ENCODE measurements around the gene BNC2. TPM values are rescaled to one million over a fixed set of nuclear protein-coding genes. Genes with fewer than 3 reads are reported as not detected.

The BNC2 gene
- total and polyA plus RNA-seq, 2 of the 4 experiments (the other 2 are of a cell fraction), result 15.5 to 45.2 TPM

- no TSS peak for BruUV-seq (replicated peaks)
- Histone ChIP-seq H4K8ac (ENCODE audit: low read depth in 2 of 2, low read length in 2 of 2) (no peak overlapping the region), H2BK15ac (ENCODE audit: low read depth, low read length) (no peak overlapping the region), H3K4me1 (ENCODE audit: control insufficient read depth, insufficient read depth, low read length) (peaks cover 11% of the 10 kb centered on the region), H3K27me3 (ENCODE audit: control insufficient read depth, insufficient read depth, low read length) (no peaks in the 10 kb centered on the region), H2BK5ac (ENCODE audit: low read depth, low read length, poor library complexity, severe bottlenecking) (no peak overlapping the region), H3K23ac (ENCODE audit: low read depth, low read length) (no peak overlapping the region), H2AK9ac (replicated peaks; ENCODE audit: low read depth, low read length, poor library complexity) (no peak overlapping the region), H4K20me1 (ENCODE audit: insufficient read depth, low read length) (peaks cover 6% of the 10 kb centered on the region; the same call in 1 of the 2 replicates), H3K4me3 (ENCODE audit: insufficient read depth, low read depth, low read length) (no peak overlapping the region), H3K4ac (ENCODE audit: low read depth, low read length) (no peak overlapping the region), H4K91ac (ENCODE audit: insufficient read depth, low read depth, low read length) (no peak overlapping the region), H3K9me3 (ENCODE audit: control insufficient read depth, insufficient read depth, low read length) (no peaks in the 10 kb centered on the region), H3K36me3 (ENCODE audit: control insufficient read depth, insufficient read depth, low read length) (peaks cover 8% of the 10 kb centered on the region), H3K79me1 (ENCODE audit: low read depth in 1 of 2, low read length in 2 of 2) (peaks cover 3 to 11% of the 10 kb centered on the region in 2 experiments; a peak in 3 of 4 replicates), H4K5ac (ENCODE audit: low read depth, low read length) (no peak overlapping the region), H3K56ac (ENCODE audit: extremely low read depth, insufficient read depth, low read length) (no peak overlapping the region), H3K9me1 (ENCODE audit: insufficient read depth, low read length) (peaks cover 5% of the 10 kb centered on the region), H3K14ac (replicated peaks; ENCODE audit: low read depth, low read length) (no peak overlapping the region), H3K4me2 (ENCODE audit: low read depth, low read length) (no peak overlapping the region), H2BK120ac (ENCODE audit: low read depth, low read length) (no peak overlapping the region), H3K27ac (ENCODE audit: insufficient read depth, low read length) (no peak overlapping the region), H3K18ac (ENCODE audit: low read depth, low read length) (no peak overlapping the region; the same call in 1 of the 2 replicates), H2AK5ac (ENCODE audit: low read depth, low read length) (0 out of 2 replicates have a peak overlapping the region, but pooled peaks have one; percentile 27), H3K9ac (ENCODE audit: low read depth, low read length) (no peak overlapping the region), H2BK20ac (ENCODE audit: low read depth, low read length) (no peak overlapping the region; the same call in 1 of the 2 replicates), H2AFZ (replicated peaks; ENCODE audit: low read length, poor library complexity) (no peak overlapping the region)
- dilution Hi-C loops (cut with HindIII; ENCODE audit: low sequenced_read_pairs, unreplicated experiment) (no loop called here), intact Hi-C loops (cut with micrococcal nuclease) (loop anchor here (5.0 kb wide), 1 partner anchor 401 kb away; no protein-coding TSS in a partner anchor), in situ Hi-C loops (cut with MboI; ENCODE audit: low sequenced_read_pairs) (no loop called here)
- no peak for TF ChIP-seq BHLHE40 (IDR thresholded peaks at IDR 0.05; ENCODE audit: low read depth, low read length)
- TF ChIP-seq RFX5 (IDR thresholded peaks at IDR 0.05; ENCODE audit: low read depth, low read length), result no peak
- TF ChIP-seq CHD1 (IDR thresholded peaks at IDR 0.05; ENCODE audit: low read depth, low read length), result no peak
- no peak for TF ChIP-seq MAZ (IDR thresholded peaks at IDR 0.05; ENCODE audit: borderline replicate concordance, low read depth, low read length)
- no peak for TF ChIP-seq FOS (IDR thresholded peaks at IDR 0.05; ENCODE audit: low read depth, low read length)
- DNase-seq (peak; percentile 24), ATAC-seq (ENCODE audit: low read depth) (no peak)
- 20% methylated on average over 1 of the region's 7 CpGs; no CpG with 5 or more reads in 1 of the 2 experiments for WGBS, 2 experiments (ENCODE audit: extremely low coverage in 2 of 2, insufficient read length in 1 of 2)
- CTCF ChIA-PET, result no interaction called here
- POLR2A ChIA-PET (ENCODE audit: unreplicated experiment), result no interaction called here
Measured at GRCh38 chr9:16421532-16421931, 448.9 kb downstream of the BNC2 start.
